NCI-H146 treated with DMSO at 0.1 percent for 48 hours (cell line): Measurements from ENCODE around the gene GDPD5.

Source experiments
- DNase-seq: peaks from one replicate; lab custom pipeline; 2025; ENCODE audit not compliant: unreplicated experiment; lab: John Stamatoyannopoulos, UW

GDPD5 gene

DNA sequence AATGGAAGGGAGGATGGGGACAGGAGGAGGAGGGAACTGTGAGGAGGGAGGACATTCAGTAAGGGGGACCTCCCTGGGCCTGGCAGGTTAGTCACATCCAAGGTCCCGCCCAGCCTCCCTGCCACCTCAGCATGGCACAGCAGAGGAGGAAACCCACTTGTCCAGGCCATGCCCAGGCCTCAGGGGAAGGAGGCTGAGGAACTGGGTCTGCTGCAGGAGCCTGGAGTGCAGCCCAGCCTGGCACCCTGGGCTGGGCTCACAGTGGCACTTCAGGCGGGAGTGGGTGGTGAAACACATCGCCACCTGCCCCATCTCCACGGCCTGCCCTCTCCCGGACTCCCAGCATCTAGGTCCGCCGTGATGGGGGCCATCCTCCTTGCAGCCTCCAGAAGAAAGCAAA lies 75.5 kb downstream of the GDPD5 start:
- no peak for DNase-seq

DNA sequence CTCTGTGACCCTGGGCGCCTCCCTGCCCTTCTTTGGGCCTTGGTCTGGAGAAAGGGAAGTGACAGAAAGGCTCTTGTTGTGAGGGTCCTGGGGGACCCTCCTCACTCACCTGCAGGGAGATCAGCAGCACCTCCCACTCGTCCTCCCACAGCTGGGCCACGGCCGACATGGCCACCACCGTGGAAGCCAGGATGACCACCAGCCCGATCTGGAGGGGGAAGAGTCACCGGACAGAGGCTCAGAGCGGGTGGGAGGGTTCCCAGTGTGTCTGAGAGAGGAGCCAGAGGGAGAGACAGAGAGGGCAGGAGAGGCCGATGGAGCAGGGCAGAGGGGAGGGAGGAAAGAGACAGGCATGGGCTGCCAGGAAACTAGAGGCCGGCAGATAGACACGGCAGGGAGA lies 76.0 kb downstream of the GDPD5 start:
- DNase-seq = no peak

GRCh38 chr11:75449271-75449670 lies 76.5 kb downstream of the GDPD5 start:
- DNase-seq = no peak

- DNase-seq = no peak
Measured at GRCh38 chr11:75447415-75447814, 78.3 kb downstream of the GDPD5 start.

DNA sequence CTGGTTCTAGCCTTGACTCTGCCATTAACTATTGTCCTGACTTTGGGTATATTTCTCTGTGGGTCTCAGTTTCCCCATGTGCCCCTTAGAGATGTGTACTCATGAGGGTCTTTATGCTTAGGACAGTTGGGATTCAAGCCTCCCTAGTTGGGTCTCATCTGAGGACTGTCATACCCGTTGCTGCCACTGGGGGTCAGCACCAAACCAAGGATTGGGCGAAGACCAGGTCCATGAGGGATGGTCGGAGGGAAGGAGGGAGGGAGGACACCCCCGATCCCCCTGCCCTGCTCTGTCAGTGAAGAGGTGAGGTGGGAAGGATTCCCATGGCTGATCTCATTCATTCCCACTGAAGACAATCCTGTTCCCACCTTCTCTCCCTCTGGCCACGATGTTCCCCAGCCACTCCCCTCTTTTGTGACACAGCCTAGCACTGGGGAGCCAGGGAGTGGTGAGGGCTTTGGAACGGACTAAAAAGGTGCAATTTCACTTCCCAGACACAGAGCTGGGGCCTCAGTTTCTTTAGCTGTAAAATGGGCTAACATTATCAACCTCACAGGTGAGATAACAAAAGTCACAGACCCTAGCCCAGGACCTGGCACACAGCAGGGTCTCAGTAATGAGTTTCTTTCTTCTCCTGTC lies 80.3 kb downstream of the GDPD5 start:
- no peak for DNase-seq

- DNase-seq = no peak
Measured at GRCh38 chr11:75443043-75443442, 82.7 kb downstream of the GDPD5 start.

GRCh38 chr11:75442161-75442885 lies 83.4 kb downstream of the GDPD5 start:
- DNase-seq = no peak

- no peak for DNase-seq
Measured at GRCh38 chr11:75441804-75442132, 84.0 kb downstream of the GDPD5 start.

GRCh38 chr11:75440960-75441803 lies 84.6 kb downstream of the GDPD5 start:
- DNase-seq = no peak

DNA sequence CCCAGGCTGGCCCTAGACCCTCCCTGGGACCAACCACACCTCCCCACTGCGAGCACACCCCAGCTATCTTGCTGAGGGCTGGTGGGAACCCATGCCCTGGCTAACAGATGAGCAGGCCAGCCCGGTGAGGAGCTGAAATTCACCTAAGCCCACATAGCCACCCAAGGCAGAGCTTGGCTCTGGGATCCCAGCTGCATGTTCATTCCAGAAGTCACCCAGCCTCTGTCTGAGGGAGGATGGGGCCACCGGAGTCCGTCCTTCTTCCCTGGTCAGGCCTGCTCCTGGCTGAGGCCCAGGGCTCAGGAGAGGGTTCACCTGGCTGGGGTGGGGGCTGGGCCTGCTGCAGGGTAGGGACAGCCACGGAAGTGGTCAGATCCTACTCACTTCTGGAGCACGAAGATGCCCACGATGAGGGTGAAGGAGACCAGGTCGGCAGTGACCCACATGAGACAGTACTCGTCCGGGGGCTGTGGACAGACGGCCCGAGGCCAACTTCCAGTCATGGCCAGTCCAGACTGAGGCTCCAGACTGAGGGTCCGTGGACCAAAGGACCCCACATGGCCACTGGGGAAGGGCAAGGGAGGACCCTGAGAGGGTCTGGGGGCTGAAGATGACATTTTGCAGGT lies 86.1 kb downstream of the GDPD5 start:
- no peak for DNase-seq

- no peak for DNase-seq
Measured at GRCh38 chr11:75439026-75439425, 86.7 kb downstream of the GDPD5 start.

GRCh38 chr11:75437966-75438659 lies 87.6 kb downstream of the GDPD5 start:
- no peak for DNase-seq

DNA sequence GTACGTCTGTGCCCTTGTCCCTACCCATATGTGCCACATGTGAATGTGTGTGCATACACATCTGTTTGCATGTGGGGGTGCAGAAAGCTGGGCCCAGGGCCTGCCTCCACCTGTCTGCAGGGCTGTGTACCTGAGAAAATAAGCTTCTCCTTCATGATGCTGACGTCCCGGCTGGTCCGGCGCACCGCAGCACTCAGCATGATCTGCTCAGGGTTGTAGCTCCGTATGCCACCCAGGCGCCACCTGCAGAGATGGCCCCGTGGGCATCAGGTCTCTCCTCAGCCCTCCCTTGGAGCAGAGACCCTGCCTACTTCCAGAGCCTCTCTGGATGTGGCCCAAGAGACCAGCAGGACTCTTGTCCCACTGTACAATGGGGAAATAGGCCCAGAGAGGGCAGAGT lies 88.9 kb downstream of the GDPD5 start:
- no peak for DNase-seq

GRCh38 chr11:75435571-75435925 lies 90.2 kb downstream of the GDPD5 start:
- DNase-seq = no peak

- DNase-seq = no peak
Measured at GRCh38 chr11:75434886-75435570, 90.7 kb downstream of the GDPD5 start.

- DNase-seq = no peak
Measured at GRCh38 chr11:75434051-75434450, 91.7 kb downstream of the GDPD5 start.

GRCh38 chr11:75433443-75433842 lies 92.3 kb downstream of the GDPD5 start:
- no peak for DNase-seq

DNA sequence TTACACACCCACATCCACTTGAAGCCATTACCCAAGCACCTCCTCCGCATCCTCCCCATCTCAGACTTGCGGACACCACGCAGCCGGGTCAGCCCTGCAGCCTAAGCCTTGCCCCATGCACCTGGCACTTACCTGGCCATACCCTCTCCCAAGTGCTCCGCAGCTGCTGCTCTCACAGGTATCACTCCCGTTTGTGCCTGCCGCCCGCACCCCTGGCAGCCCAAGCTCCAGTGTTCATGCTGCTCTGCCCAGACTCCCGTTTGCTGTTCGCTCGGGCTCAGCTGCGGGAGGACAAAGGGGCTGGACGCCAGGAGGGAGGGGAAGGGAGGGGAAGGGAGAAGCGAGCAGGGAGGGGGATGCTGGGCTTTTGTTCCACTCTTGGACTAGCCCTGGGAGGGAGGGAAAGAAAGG lies 92.8 kb downstream of the GDPD5 start, which contains the start of gene KLHL35:
KLHL35 (minus strand) TSS at position 293 of the 411 bp plus-strand sequence. CDS start 2,574 bp downstream, outside the sequence.
- no peak for DNase-seq

- no peak for DNase-seq
Measured at GRCh38 chr11:75431533-75432525, 93.9 kb downstream of the GDPD5 start.
